ENCODE measurements around the gene NAPSA. TPM values are rescaled to one million over a fixed set of nuclear protein-coding genes. Genes with fewer than 3 reads are reported as not detected.

Gene NAPSA
- total and polyA plus RNA-seq, 2 donors (not counting 3 experiments of a cell fraction or from before 2014, with no cell fraction given): 0.19 TPM; not detected in 1

- no peak overlapping the region for H2AFZ ChIP-seq (ENCODE audit: low read depth, low read length)
- TF ChIP-seq MAX (IDR thresholded peaks at IDR 0.05; ENCODE audit: insufficient read depth, insufficient read length) (no peak), CTCF (IDR thresholded peaks at IDR 0.05; ENCODE audit: extremely low read depth in 1 of 2, insufficient read depth in 1 of 2, low read depth in 1 of 2, low read length in 2 of 2) (no peak), EZH2 (IDR thresholded peaks at IDR 0.05; ENCODE audit: borderline replicate concordance, low read depth, low read length, severe bottlenecking) (peak; percentile 44), POLR2A (IDR thresholded peaks at IDR 0.05; ENCODE audit: low read depth, low read length) (no peak)
- no peak overlapping the region for H3K27ac ChIP-seq (ENCODE audit: insufficient read depth, low read depth, low read length)
- H3K79me2 ChIP-seq (ENCODE audit: control insufficient read depth, insufficient read depth, low read length): no peaks in the 10 kb centered on the region
- BruUV-seq (replicated peaks): no TSS peak
- H4K20me1 ChIP-seq (replicated peaks; ENCODE audit: control insufficient read depth, extremely low read depth, insufficient read depth, low read length): no peaks in the 10 kb centered on the region
- H3K9ac ChIP-seq (replicated peaks; ENCODE audit: extremely low read depth, insufficient read depth, low read length): no peak overlapping the region
- H3K4me2 ChIP-seq (ENCODE audit: insufficient read depth, low read length): no peak overlapping the region
- POLR2A ChIA-PET: no interaction called here
- no peaks in the 10 kb centered on the region for H3K9me1 ChIP-seq (replicated peaks; ENCODE audit: control insufficient read depth, extremely low read depth, insufficient read depth, low read length)
- CTCF ChIA-PET: no interaction called here
- DNase-seq (ENCODE audit: low read depth, low spot score): no peak
- peaks cover 36 to 45% of the 10 kb centered on the region in 2 experiments for H3K27me3 ChIP-seq (ENCODE audit: control insufficient read depth in 2 of 2, insufficient read depth in 2 of 2, low read length in 2 of 2)
- no peaks in the 10 kb centered on the region for H3K36me3 ChIP-seq (ENCODE audit: control insufficient read depth in 2 of 2, extremely low read depth in 1 of 2, insufficient read depth in 2 of 2, low read length in 2 of 2)
- intact Hi-C loops (cut with micrococcal nuclease) (no loop called here), dilution Hi-C loops (cut with MboI; ENCODE audit: extremely low pct_ligation_motif_present, low sequenced_read_pairs) (no loop called here)
- no peak for FAIRE-seq
- H3K9me3 ChIP-seq (replicated peaks; ENCODE audit: control insufficient read depth, insufficient read depth, low read length): no peaks in the 10 kb centered on the region
- H3K4me1 ChIP-seq (ENCODE audit: control insufficient read depth, extremely low read depth, insufficient read depth, low read length): no peaks in the 10 kb centered on the region
- H3K4me3 ChIP-seq (replicated peaks in 1 of 3; ENCODE audit: insufficient read depth in 1 of 3, low read depth in 1 of 3, low read length in 3 of 3): no peak overlapping the region
These were observed 52.2 kb downstream of the NAPSA start for GRCh38 chr19:50312967-50313811.

Measured in endothelial cell of umbilical vein (primary cell).